Nucleus accumbens (tissue), 56 donors: ENCODE measurements around the gene RASGRP1.
A peak's percentile ranks its signal among the peaks of the same experiment; 100 is the strongest.

Source experiments
- DNase-seq, 56 donors: peaks; one replicate each; lab custom pipeline; 2025; lab: John Stamatoyannopoulos, UW

RASGRP1 gene

DNA sequence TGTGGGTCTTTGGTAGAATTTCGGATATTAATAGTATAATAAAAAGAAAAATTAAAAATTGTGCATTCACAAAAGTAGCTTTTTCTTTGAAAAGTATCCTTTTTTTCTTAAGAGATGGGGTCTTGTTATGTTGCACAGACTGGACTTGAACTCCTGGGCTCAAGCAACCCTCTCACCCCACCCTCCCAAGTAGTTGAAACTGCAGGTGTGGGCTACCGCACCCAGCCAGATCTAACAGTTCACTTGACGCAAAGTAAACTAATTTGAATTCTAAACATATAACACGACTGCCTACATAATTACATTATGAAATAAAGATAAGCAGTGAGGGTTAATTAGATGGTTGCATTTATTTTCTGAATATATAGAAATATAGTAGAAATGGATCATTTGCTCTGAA is 99.9 kb downstream of the RASGRP1 start:
- DNase-seq = no peak

DNA sequence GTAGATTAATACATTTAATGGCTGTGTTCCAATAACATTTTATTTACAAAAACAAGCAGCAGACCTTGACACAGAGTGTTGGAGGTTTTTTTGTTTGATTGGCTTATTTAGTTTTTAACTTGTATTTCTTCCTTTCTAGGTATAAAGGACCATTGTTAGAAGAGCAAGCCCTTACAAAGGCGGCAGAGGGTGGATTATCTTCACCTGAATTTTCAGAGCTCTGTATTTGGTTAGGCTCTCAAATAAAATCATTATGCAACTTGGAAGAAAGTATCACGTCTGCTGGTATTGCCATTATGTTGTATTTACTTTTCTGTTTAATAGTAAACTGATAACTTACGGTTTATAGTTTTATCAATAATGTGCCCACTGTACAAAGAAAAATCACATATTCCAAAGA is 100.7 kb downstream of the RASGRP1 start:
- DNase-seq = no peak

DNA sequence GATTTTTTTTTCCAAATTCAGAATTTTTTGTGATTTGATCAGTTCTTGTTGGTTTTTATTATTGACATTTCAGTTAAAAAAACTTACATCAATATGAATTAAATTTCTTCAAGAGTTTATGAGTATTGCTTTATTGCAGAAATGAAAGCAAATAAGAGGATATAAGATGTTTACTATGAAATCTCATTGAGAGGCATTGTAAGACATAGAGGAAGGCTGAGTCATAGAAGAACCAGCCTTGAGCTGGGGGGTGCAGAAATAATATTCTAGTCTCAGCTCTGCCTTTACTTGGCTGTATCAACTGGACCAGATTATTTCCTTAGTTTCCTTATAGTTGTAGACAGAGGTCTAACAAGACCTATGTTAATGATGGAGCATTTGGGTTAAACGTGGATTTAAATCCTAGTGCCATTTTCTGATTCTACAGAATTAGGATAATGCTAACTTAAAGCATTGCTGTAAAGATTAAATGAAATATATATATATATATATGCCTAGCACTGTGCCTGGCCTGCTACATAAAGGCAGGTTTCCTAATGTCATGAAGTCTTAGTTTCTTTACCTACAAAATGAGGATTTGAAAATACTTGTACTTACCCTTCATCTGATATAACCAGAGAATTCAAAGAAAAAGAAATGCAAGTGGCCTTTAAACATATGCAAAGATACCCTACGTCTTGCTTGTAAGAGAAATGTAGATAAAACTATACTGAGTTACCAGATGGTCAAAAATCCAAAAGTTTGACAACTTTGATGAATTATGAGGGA is 103.4 kb downstream of the RASGRP1 start:
- DNase-seq = no peak

DNA sequence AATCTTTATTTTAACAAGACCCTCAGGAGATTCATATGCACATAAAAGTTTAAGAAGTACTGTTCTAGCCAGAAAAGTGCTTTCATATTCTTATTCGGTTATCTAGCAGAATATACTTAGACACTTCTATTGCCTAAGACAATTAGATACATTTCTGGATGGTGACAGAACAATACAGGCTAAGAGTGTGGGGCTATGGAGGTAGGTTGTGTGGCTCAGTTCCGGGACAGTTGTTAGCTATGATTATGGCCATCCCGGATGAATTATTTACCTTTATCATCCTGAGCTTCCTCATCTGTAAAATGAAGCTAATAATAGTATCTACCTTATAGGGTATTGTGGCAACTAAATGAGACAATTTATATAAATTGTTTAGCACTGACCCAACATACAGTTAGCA is 104.1 kb downstream of the RASGRP1 start:
- DNase-seq = no peak

DNA sequence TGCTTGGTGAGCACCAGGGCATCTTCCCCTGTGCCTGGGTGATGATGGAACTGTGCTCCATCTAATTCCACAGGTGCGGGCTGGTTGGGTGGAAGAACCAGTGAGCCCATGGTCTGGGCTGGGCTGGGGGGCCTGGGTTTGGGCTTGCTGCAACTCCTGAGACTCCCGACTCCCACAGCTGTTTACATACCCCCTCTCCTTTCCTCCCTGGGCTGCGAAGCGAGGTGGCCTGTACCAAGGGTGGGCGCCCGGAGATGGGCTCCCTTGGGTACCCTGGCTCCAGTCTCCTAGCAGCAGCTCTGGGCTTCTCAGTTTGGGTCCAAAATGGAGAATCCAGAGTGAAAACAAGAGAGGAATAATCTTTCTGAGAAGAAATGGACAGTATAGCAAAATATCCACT is 105.1 kb downstream of the RASGRP1 start:
- DNase-seq = no peak

DNA sequence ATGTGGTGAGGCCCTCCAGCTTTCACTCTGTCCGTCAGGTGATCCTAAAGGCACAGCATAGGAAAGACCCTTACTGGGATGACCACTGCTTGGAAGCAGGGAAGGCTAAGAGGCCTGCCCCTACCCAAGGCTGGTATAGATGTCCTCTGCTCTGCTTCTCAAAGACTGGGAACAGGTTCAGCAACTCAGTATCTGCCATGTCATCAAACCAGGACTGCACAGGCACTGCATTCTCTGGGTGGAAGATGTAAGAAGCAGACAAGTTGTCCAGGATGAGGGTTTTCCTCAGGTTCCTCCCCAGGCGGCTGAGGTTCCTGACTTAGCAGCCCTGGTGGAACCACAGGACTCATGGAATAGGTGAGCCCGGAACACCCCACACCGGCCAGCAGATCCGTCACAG is 106.0 kb downstream of the RASGRP1 start:
- DNase-seq = no peak

DNA sequence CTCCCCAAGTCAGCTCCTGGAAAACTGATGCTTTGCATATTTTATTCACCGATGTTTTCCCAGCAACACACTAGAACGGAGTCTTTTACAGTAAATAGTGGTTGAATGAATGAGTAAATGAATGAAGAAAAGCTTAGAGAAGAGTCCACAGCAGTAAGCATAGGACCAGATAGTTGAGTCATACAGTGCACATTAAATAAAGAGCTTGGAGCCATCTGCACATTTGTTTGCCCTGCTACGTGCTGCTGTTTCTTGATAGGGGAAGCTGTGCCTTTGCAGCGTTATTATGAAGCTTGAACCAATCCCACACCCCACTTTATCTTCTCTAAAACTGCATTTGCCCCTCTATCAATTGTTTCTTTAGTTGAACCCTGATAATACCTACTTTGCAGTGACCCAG is 109.5 kb downstream of the RASGRP1 start:
- DNase-seq = no peak

DNA sequence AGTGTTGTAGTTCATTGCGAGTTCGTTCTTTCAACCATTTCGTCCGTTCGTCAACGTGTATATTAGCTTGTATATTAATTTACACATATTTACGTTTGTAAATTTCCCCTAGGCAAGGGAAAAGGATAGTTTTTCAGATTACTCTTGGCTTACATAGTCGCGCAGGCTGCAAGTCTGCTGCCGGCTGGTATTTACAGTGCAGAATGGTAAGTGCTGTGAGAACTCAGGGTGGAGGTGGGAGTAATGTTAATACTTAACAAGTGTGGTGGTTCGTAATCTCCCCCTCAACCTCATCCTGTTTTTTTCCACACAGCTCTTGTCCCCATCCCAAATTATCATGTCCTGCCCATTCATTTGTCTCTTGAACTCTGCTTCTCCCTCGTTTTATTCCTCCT is 109.9 kb downstream of the RASGRP1 start:
- DNase-seq = peak in 1 of 56 donors; percentile 33

DNA sequence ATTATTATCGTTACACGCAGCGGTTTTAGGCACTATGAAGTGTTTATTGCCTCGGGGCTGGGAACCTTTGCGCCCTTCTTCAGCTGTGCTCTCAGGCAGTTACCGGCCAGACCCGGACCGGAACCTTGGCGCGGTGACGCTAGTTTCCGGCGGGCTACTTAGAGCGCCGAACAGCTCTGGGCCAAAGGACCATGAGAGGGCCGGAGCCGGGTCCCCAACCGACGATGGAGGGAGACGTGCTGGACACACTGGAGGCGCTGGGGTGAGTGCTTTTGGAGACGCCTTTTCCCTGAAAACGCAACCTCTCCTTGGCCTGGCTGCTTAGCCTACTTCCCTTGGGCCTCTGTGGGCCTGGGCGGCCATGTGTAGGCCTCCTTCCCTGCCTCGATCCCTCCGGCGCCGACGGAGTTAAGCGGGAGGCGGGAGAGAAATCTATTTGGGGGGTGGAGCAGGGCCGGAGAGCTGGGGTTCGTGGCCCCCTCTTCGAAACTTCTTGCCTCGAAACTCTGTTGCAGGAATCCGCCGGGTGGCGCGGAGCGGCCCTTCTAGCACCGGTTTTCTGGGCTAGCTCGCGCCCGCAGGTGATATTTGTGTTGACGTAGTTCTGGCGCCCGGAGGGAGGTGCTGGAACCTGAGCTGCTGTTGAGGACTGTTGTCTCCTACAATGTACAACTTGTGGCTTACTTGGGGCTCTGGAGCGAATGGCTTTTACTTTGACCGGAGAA is 110.5 kb downstream of the RASGRP1 start, which contains the start of gene FAM98B:
Gene FAM98B, plus strand, starts transcription at position 157 of the 725 bp plus-strand sequence. Its CDS starts 35 bp downstream, at position 192.
- peak; percentile 12 to 95 (median 84) for DNase-seq

DNA sequence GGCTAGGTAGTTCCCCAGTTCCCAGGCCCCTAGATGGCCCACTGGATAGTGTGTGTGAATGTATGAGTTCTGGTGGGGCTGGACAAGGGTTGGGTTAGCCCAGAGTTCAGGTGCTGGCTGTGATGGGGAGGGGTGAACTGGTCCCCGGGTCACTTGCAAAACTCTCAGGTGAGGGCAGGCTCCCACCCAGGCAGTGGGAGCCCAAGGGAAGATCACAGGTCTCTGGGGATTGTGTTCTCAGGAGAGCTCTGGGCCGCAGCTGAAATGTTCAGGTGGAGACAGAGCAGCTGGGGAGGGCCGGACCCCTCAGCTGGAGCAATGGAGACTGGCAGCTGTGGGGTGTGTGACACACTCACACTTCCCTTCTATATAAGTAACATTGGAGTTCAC is 123.5 kb downstream of the RASGRP1 start:
- DNase-seq = no peak

DNA sequence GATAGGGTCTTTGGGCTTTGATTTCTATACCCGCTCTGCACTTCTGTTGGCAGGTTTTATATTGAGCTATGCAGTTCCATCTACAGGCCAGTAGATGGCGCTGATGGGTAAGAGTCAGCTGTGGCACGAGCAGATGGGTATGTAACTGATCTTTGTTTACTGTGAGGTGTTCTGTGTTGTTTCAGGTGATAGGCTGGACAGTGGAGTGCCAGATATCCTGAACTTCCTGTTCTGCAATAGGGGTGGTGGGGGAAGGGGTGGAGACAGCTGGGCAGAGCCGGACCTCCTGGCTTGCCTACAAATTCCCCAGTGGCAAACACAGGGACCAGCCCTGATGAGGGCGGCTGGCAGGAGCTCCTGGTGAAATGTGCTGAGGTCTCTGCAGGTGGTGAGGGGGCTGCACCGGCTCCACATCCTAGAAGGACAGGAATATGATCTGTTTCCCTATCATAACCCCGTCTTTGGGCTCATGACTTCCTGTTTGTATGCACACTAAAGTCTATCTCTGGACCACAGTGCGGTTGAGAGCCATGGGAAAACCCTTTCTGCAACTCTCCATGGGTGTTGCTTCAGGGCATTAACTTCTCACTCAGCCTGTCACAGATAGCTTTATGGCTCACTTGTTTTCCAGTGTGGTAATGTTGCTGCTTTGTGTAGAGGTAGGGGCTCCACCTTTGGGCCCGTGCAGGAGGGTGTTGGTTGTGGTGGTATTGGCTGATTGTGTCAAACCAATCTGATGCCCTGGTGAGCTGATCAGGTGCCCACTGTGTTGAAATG is 124.1 kb downstream of the RASGRP1 start:
- DNase-seq = peak in 23 of 56 donors; percentile 2 to 55 (median 10)
